Lower leg skin (tissue), 4 donors: Measurements from ENCODE around the gene EIF2AK2. TPM values are rescaled to one million over a fixed set of nuclear protein-coding genes. Genes with fewer than 3 reads are reported as not detected.

Experiments used
- DNase-seq, 2 donors: peaks; one replicate each; pipeline ENCODE4 v3.0.0-alpha.2; 2019; ENCODE audit warnings: low spot score in 2 of 2
- H3K4me3 ChIP-seq: fragments of 200-600 bp; sonication (generic); 2 replicates; pipeline ENCODE4 v1.5.1; 2017; ENCODE audit warnings: mild to moderate bottlenecking, low read depth; ENCODE audit not compliant: poor library complexity, severe bottlenecking
- CTCF ChIP-seq, 3 donors: fragments of 450-650 bp; IDR thresholded peaks; one replicate each; pipeline ENCODE4 v1.5.1; 2016; ENCODE audit warnings: antibody characterized with exemption in 3 of 3, mild to moderate bottlenecking in 3 of 3, moderate library complexity in 2 of 3
- POLR2A ChIP-seq, 2 donors: fragments of 450-650 bp; IDR thresholded peaks; one replicate each; pipeline ENCODE4 v1.6.1; 2016 to 2017; ENCODE audit warnings: antibody characterized with exemption in 2 of 2, mild to moderate bottlenecking in 1 of 2, moderate library complexity in 1 of 2
- WGBS, 2 donors: methylation state at CpG; one replicate each; pipeline ENCODE4 v1.1.5; 2018; 5-methylcytosine and 5-hydroxymethylcytosine counted together
- intact Hi-C: fragments of 100-400 bp; cut with DNase I; formaldehyde crosslinking; loops from one replicate; pipeline ENCODE4 v1.15.0; 2023; ENCODE audit warnings: low total_unique reads
- total RNA-seq, 4 donors: library from RNA; depleted of rRNA; stranded (reverse); fragments of >200 nt; gene quantifications; one replicate each; pipeline ENCODE4 v1.1.0, GENCODE V29; 2016

Gene EIF2AK2
- total RNA-seq, 4 donors from 2014 or later: 5.3 to 10.7 (median 7.4) TPM

DNA sequence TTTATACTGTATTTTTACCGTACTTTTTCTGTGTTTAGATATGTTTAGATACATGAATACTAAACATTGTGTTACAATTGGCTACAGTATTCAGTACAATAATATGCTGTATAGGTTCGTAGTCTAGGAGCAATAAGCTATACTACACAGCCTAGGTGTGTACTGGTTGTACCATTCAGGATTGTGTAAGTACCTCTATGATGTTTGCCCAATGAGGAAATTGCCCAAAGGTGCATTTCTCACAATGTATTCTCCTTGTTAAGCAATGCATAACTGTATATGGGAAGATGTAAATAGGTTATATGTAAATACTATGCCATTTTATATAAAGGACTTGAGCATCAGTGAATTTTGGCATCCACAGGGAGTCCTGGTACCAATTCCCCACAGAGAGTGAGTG is 10.7 kb downstream of the EIF2AK2 start:
- WGBS, 2 donors: 90 to 92% methylated on average over 2 of the region's 2 CpGs
- DNase-seq: no peak
- intact Hi-C loops: no loop called here
- no peak overlapping the region for H3K4me3 ChIP-seq
- TF ChIP-seq CTCF (IDR thresholded peaks at IDR 0.05) (no peak), POLR2A (IDR thresholded peaks at IDR 0.05) (no peak)

DNA sequence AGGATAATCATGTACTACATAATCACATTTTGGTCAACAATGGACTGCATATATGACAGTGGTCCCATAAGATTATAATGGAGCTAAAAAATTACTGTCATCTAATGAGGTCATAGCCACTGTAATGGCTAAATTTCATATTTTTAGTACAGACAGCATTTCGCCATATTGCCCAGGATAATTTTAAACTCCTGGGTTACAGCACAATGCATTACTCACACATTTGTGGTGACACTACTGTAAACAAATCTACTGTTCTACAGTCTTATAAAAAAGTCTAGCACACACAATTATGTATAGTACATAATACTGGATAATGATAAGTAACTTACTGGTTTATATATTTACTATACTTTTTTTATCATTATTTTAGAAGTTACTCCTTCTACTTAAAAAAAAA is 12.8 kb downstream of the EIF2AK2 start:
- DNase-seq: no peak
- H3K4me3 ChIP-seq: no peak overlapping the region
- TF ChIP-seq CTCF (IDR thresholded peaks at IDR 0.05) (no peak), POLR2A (IDR thresholded peaks at IDR 0.05) (no peak)
- WGBS, 2 donors: 87 to 93% methylated on average over 1 of the region's 1 CpG
- intact Hi-C loops: no loop called here

DNA sequence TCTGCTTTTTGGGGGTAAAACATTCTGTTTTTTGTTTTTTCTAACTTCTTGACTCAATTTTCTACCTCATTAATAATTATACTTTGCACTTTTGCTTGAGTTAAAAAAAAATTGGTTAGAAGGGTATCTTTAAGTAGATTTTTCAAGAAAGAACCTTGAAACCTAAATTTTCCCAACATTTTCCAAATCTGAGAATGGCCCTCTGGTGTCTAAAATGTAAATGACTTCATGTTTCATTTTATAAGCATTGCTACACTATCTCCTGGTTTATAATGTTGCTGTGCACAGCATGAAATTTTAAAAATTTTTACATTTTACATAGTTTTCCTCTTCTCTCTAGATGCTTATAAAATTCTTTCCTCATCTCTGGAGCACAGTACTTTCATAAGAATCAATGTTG is 14.2 kb downstream of the EIF2AK2 start:
- no peak for DNase-seq
- intact Hi-C loops: no loop called here
- H3K4me3 ChIP-seq: no peak overlapping the region
- TF ChIP-seq POLR2A (IDR thresholded peaks at IDR 0.05): no peak
- TF ChIP-seq CTCF (IDR thresholded peaks at IDR 0.05): no peak

DNA sequence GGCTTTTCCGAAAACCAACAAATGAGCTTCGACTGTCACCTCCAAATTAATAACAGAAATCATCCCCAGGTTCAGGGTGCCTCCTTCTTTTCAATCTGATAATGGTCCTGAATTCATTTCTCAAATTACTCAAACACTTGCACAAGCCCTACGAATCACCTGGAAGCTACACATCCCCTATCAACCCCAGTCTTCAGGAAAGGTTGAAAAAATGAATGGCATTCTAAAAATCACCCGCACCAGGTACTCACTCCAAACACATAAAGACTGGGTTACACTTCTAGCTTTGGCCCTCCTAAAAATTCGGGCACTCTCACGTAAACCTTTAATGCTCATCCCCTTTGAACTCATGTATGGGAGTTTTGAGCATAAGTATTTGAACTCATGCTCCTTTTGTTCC is 23.9 kb downstream of the EIF2AK2 start:
- no peak for DNase-seq
- WGBS, 2 donors: 98% methylated on average over 6 of the region's 6 CpGs
- H3K4me3 ChIP-seq: no peak overlapping the region
- no peak for TF ChIP-seq CTCF (IDR thresholded peaks at IDR 0.05)
- TF ChIP-seq POLR2A (IDR thresholded peaks at IDR 0.05): no peak
- intact Hi-C loops: no loop called here

DNA sequence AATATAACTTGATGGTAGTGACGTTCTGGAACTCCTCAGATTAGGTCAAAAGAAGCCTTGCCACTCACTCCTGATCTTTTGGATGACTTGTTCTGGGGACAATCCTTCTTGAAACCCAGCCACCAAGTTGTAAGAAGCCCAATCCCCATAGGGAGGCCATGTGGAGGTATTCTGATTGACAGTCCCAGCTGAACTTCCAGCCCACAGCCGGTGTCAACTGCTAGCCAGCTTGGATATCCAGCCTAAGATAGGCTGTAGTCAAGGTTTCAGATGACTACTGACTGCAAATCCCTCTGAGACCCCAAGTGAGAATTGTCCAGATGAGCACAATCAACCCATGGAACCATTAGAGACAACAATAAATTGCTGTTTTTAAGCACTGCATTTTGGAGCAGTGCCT is 31.4 kb downstream of the EIF2AK2 start:
- no peak for TF ChIP-seq POLR2A (IDR thresholded peaks at IDR 0.05)
- no peak overlapping the region for H3K4me3 ChIP-seq
- 91 to 97% methylated on average over 2 of the region's 2 CpGs for WGBS, 2 donors
- DNase-seq: no peak
- intact Hi-C loops: no loop called here

DNA sequence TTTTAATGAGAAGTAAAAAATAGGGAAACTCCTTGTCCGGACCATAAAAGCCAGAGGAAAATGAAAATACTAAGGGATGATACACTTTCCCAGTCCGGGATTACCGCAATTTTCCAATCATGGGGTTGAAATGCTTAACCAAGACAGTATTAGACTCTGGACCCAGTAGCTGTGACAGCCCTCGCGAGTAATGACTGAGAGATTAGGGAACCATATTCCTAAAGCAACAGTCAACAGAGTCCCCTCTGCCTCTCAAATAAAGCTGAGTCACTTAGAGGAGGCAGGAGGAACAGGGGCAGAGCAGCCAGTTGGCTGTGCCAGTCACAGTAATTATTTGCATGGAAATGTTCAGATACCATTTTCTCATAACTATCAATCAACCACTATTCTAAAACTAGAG is 37.6 kb downstream of the EIF2AK2 start:
- no peak for TF ChIP-seq CTCF (IDR thresholded peaks at IDR 0.05)
- TF ChIP-seq POLR2A (IDR thresholded peaks at IDR 0.05): no peak
- WGBS, 2 donors: 92% methylated on average over 5 of the region's 5 CpGs

More for the DNA sequence above, 37.6 kb downstream of the EIF2AK2 start:
- DNase-seq: no peak
- intact Hi-C loops: no loop called here
- no peak overlapping the region for H3K4me3 ChIP-seq
